Daoy (cell line): ENCODE measurements around the gene QTRT2. TPM values are rescaled to one million over a fixed set of nuclear protein-coding genes. Genes with fewer than 3 reads are reported as not detected.

ENCODE experiments used
- DNase-seq: peaks from one replicate; pipeline ENCODE4 v3.0.0-alpha.2; 2015; ENCODE audit warnings: low read depth
- total RNA-seq: library from RNA; depleted of rRNA; stranded (reverse); fragments of >200 nt; shearing (Covaris generic); gene quantifications from 2 replicates; pipeline ENCODE4 v1.2.3, GENCODE V29; 2014; rRNA removed

The QTRT2 gene
- 37.0 and 82.4 TPM in 2 replicates for total RNA-seq

- DNase-seq: peak; percentile 100
These were observed at the start of gene QTRT2, which contains the start of gene CCDC191 for GRCh38 chr3:114056130-114057010. QTRT2 (plus strand) TSS chr3:114056737; CDS start chr3:114065258, 8,521 bp downstream. CCDC191 (minus strand) TSS chr3:114056526; CDS start chr3:114056466, 60 bp downstream.

GRCh38 chr3:114011059-114011797, 45.3 kb upstream of the QTRT2 start:
- DNase-seq: no peak

GRCh38 chr3:114014211-114014610, 42.3 kb upstream of the QTRT2 start:
- no peak for DNase-seq

- DNase-seq: no peak
These were observed 37.1 kb upstream of the QTRT2 start for GRCh38 chr3:114019486-114019885.

- no peak for DNase-seq
These were observed 35.6 kb upstream of the QTRT2 start for GRCh38 chr3:114020907-114021306.

- no peak for DNase-seq
These were observed 34.3 kb upstream of the QTRT2 start for GRCh38 chr3:114022145-114022802.

GRCh38 chr3:114025451-114025850, 31.1 kb upstream of the QTRT2 start:
- DNase-seq: no peak

- no peak for DNase-seq
These were observed 30.2 kb upstream of the QTRT2 start for GRCh38 chr3:114026331-114026730.

- DNase-seq: no peak
These were observed 22.8 kb upstream of the QTRT2 start for GRCh38 chr3:114033721-114034120.

- no peak for DNase-seq
These were observed 22.3 kb upstream of the QTRT2 start for GRCh38 chr3:114034211-114034610.

GRCh38 chr3:114034787-114035545, 21.6 kb upstream of the QTRT2 start:
- DNase-seq: no peak

GRCh38 chr3:114035896-114036295, 20.6 kb upstream of the QTRT2 start:
- DNase-seq: no peak

GRCh38 chr3:114043205-114043604, 13.3 kb upstream of the QTRT2 start:
- DNase-seq: no peak

- DNase-seq: peak; percentile 7
These were observed 4.3 kb upstream of the QTRT2 start for GRCh38 chr3:114052216-114052615.

- DNase-seq: no peak
These were observed 442 bp downstream of the QTRT2 start for GRCh38 chr3:114057011-114057347.

GRCh38 chr3:114058646-114059045, 2.1 kb downstream of the QTRT2 start:
- DNase-seq: peak; percentile 6

GRCh38 chr3:114060906-114061655, 4.5 kb downstream of the QTRT2 start:
- no peak for DNase-seq

- no peak for DNase-seq
These were observed 11.3 kb downstream of the QTRT2 start for GRCh38 chr3:114067804-114068203.

- DNase-seq: no peak
These were observed 11.8 kb downstream of the QTRT2 start for GRCh38 chr3:114068336-114068735.

- DNase-seq: no peak
These were observed 15.2 kb downstream of the QTRT2 start for GRCh38 chr3:114071786-114072185.

- no peak for DNase-seq
These were observed 20.2 kb downstream of the QTRT2 start for GRCh38 chr3:114076711-114077110.
